Stomach smooth muscle (tissue), 2 donors: ENCODE data around the gene THRSP.
"Not testable (repeated sequence)": the region's sequence is repeated elsewhere in the genome, so short reads cannot be mapped to it uniquely, and the experiment has no call there.

Experiments
- H3K27ac ChIP-seq: one replicate; pipeline ENCODE4 v1.7.0; 2013; ENCODE audit warnings: mild to moderate bottlenecking, low read length, inconsistent platforms
- H3K27me3 ChIP-seq, 2 donors: one replicate each; pipeline ENCODE4 v1.7.0; 2013; ENCODE audit warnings: low read length in 2 of 2; ENCODE audit not compliant: insufficient read depth in 2 of 2, control insufficient read depth in 1 of 2
- H3K36me3 ChIP-seq, 2 donors: one replicate each; pipeline ENCODE4 v1.7.0; 2013; ENCODE audit warnings: low read length in 2 of 2; ENCODE audit not compliant: control insufficient read depth in 2 of 2, insufficient read depth in 2 of 2
- H3K4me1 ChIP-seq: one replicate; pipeline ENCODE4 v1.7.0; 2013; ENCODE audit warnings: low read length; ENCODE audit not compliant: control insufficient read depth, insufficient read depth
- H3K4me3 ChIP-seq, 2 donors: one replicate each; pipeline ENCODE4 v1.7.0; 2013; ENCODE audit warnings: low read length in 2 of 2
- H3K9ac ChIP-seq, 2 donors: one replicate each; pipeline ENCODE4 v1.7.0; 2013; ENCODE audit warnings: low read length in 2 of 2, mild to moderate bottlenecking in 1 of 2
- H3K9me3 ChIP-seq, 2 donors: one replicate each; pipeline ENCODE4 v1.7.0; 2013; ENCODE audit warnings: low read length in 2 of 2; ENCODE audit not compliant: control insufficient read depth in 2 of 2
- donor health status: healthy.
- donor health status: Pancreatic carcinoma.

Gene THRSP

DNA sequence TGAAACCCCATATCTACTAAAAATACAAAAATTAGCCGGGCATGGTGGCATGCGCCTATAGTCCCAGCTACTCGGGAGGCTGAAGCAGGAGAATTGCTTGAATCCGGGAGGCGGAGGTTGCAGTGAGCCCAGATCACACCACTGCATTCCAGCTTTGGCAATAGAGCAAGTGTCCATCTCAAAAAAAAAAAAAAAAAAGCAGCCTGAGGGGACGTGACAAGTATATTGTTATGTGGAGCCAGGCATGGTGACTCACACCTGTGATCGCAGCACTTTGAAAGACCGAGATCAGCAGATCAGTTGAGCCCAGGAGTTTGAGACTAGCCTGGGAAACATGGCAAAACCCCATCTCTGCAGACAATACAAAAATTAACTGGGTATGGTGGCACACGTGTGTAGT is 35.2 kb upstream of the THRSP start:
- H3K9me3 ChIP-seq, H3K36me3 ChIP-seq, H3K27ac ChIP-seq, H3K9ac ChIP-seq, H3K27me3 ChIP-seq, H3K4me3 ChIP-seq: not testable (repeated sequence)
- H3K4me1 ChIP-seq, result peaks cover 12% of the 10 kb centered on the region

DNA sequence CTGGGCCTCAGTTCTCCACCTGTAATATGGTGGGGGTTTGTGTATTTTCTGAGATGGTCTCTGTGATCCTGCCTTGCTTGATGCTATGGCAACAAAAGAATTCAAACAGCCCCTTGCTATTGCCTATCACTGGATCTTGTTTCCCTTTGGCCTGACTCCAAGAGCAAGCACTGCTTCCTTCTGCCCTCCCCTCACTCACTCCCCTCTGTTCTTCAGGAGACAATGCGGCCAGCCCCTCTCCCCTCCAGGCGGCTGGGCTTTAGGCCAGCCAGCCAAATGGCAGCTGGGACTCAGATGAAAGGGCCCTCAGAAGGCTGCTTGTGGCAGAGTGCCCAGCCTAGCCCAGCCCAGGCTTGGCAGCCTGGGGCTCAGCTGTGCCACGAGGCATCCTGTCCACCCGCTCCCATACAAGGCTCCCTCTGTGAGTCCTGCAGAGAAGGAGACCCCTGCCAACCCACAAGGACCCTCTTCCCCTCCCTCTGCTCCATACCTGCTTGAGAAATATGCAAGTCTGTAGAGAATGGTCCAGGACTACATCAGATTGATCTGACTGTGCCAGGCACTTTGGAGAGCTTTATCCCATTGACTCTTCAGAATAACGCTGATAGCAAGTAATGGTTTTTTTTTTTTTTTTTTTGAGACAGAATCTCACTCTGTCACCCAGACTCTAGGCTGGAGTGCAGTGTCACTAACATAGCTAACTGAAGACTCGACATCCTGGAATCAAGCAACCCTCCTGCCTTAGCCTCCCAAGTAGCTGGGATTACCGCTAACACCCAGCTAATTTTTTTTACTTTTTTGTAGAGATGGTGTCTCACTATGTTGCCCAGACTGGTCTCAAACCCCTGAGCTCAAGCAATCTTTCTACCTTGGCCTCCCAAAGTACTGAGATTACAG is 33.0 kb upstream of the THRSP start:
- H3K9ac ChIP-seq, result peak overlapping the region in 1 of 2 donors; percentile 4
- no peaks in the 10 kb centered on the region for H3K36me3 ChIP-seq
- H3K4me1 ChIP-seq, result peaks cover 12% of the 10 kb centered on the region
- peak overlapping the region; percentile 31 for H3K27ac ChIP-seq
- no peaks in the 10 kb centered on the region for H3K27me3 ChIP-seq
- H3K9me3 ChIP-seq, result no peaks in the 10 kb centered on the region
- no peak overlapping the region for H3K4me3 ChIP-seq

DNA sequence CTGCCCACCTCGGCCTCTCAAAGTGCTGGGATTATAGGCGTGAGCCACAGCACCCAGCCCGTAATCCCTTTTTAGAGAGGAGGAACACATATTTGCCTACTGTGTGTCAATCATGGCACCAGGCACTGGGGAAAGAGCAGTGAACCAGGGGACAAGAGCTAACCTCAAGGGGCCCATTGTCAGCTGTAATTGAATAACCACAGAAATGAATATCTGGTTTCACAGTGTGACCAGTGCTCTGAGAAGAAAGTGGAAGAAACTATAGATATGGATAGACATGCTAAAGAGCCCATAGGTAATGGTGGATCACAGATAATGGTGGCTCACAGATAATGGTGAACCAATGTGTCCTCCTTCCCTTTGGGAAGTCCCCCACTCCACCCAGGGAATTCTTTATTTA is 32.0 kb upstream of the THRSP start:
- H3K36me3 ChIP-seq, result no peaks in the 10 kb centered on the region

DNA sequence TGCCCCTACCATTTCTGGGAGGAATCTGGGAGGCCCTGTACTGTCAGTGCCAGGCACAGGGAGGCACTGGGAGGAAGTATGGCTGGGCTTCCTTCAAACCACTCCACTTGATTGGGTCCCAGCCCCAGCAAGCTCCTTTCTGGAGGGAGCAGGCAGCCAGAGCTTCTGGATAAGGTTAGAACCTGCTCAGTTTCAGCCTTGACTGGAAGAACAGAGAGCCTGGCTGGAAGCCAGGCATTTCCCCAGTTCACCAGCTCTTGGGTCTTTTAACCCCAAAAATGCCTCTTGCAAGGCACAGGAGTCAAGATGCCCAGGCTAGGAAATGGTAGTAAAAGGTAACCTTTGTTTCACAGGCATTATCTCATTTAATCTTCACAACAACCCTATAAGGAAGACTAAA is 31.6 kb upstream of the THRSP start:
- H3K27me3 ChIP-seq, result no peaks in the 10 kb centered on the region
- no peak overlapping the region for H3K4me3 ChIP-seq
- no peaks in the 10 kb centered on the region for H3K9me3 ChIP-seq
- peaks cover 12% of the 10 kb centered on the region for H3K4me1 ChIP-seq
- H3K36me3 ChIP-seq, result no peaks in the 10 kb centered on the region
- H3K9ac ChIP-seq, result no peak overlapping the region
- H3K27ac ChIP-seq, result peak overlapping the region; percentile 18

More for the DNA sequence above, 32.0 kb upstream of the THRSP start:
- no peaks in the 10 kb centered on the region for H3K9me3 ChIP-seq
- no peak overlapping the region for H3K9ac ChIP-seq
- H3K27me3 ChIP-seq, result no peaks in the 10 kb centered on the region
- H3K27ac ChIP-seq, result peak overlapping the region; percentile 18
- no peak overlapping the region for H3K4me3 ChIP-seq
- peaks cover 12% of the 10 kb centered on the region for H3K4me1 ChIP-seq

DNA sequence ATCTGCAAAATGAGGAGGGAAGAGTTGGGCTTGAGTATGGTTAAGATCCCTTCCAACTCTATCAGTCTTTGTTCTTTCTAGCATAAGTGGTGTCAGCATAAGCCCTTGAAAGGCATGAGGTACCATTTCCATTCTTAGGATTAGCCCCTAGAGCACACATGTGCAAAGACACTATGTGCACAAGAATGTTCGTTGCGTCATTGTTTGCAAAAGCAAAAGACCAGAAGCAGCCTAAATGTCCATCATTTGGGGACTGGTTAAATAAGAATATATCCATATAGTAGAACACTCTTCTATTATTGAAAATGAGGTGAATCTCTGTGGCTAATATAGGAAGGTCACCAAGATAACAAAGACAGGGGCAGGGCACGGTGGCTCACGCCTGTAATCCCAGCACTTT is 30.6 kb upstream of the THRSP start:
- Histone ChIP-seq H3K4me3 (no peak overlapping the region), H3K9me3 (no peaks in the 10 kb centered on the region), H3K27me3 (no peaks in the 10 kb centered on the region), H3K36me3 (no peaks in the 10 kb centered on the region), H3K9ac (no peak overlapping the region), H3K27ac (no peak overlapping the region), H3K4me1 (peaks cover 12% of the 10 kb centered on the region)

DNA sequence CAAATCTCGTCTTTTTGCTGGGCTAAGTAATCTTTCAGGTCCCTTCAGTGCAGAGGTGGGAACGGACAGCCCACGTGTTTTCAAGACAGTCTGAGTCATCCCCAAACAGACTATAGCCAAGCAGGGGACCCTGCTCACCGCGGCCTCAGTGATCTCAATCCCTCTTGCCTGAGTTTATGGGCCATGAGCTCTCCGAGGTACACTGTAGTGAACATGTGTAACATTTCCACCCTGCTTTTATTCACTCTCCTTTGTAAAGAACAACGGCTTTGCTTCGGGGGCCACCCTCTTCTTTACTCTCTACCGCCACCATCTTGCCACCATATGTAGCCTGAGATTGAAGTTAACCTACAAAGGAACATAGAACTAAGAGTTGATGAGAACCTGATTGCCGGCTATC is 29.0 kb upstream of the THRSP start:
- no peaks in the 10 kb centered on the region for H3K27me3 ChIP-seq
- H3K4me1 ChIP-seq, result peaks cover 12% of the 10 kb centered on the region
- H3K36me3 ChIP-seq, result no peaks in the 10 kb centered on the region
- no peak overlapping the region for H3K27ac ChIP-seq
- no peak overlapping the region for H3K4me3 ChIP-seq
- no peak overlapping the region for H3K9ac ChIP-seq
- H3K9me3 ChIP-seq, result no peaks in the 10 kb centered on the region

DNA sequence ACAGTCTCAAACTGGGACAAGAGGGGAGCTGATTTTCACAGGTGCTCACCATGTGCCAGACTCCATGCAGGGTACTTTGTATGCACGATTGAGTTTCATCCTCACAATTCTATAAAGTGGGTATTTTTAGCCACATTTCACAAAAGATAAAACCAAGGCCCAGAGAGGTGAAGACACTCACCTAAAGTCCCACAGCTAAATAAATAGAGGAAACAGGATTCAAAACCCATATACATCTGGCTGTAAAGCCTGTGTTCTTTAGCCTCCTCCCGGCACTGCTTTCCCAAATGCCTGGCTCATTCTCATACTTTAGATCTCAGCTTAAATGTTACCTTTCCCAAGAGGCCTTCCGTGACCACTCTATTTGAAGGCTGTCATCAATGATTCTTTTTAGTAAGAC is 27.3 kb upstream of the THRSP start:
- Histone ChIP-seq H3K9ac (no peak overlapping the region), H3K36me3 (no peaks in the 10 kb centered on the region), H3K4me1 (peaks cover 10% of the 10 kb centered on the region), H3K27me3 (no peaks in the 10 kb centered on the region), H3K9me3 (no peaks in the 10 kb centered on the region), H3K4me3 (no peak overlapping the region), H3K27ac (no peak overlapping the region)

DNA sequence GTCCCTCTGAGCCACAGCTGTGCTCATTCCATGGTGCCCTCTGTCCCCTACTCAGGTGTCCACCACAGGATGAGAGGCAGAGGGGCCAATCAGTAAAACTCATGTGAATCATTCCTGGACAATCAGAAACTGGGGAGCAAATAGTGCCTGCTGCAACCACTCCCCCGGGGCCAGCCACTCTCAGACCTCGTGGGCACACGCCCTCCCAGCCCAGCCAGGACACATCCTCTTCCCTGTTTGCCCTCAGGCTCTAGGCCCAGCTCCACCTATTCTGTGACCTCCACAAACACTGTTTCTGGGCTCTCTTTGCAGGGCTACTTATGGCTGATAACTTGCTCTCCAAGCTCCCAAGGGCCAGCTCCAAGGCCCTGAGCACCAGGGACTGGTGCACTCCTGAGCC is 26.6 kb upstream of the THRSP start:
- no peaks in the 10 kb centered on the region for H3K36me3 ChIP-seq
- peaks cover 6% of the 10 kb centered on the region for H3K4me1 ChIP-seq
- no peaks in the 10 kb centered on the region for H3K9me3 ChIP-seq
- H3K4me3 ChIP-seq, result no peak overlapping the region
- H3K9ac ChIP-seq, result no peak overlapping the region
- H3K27me3 ChIP-seq, result no peaks in the 10 kb centered on the region
- no peak overlapping the region for H3K27ac ChIP-seq

DNA sequence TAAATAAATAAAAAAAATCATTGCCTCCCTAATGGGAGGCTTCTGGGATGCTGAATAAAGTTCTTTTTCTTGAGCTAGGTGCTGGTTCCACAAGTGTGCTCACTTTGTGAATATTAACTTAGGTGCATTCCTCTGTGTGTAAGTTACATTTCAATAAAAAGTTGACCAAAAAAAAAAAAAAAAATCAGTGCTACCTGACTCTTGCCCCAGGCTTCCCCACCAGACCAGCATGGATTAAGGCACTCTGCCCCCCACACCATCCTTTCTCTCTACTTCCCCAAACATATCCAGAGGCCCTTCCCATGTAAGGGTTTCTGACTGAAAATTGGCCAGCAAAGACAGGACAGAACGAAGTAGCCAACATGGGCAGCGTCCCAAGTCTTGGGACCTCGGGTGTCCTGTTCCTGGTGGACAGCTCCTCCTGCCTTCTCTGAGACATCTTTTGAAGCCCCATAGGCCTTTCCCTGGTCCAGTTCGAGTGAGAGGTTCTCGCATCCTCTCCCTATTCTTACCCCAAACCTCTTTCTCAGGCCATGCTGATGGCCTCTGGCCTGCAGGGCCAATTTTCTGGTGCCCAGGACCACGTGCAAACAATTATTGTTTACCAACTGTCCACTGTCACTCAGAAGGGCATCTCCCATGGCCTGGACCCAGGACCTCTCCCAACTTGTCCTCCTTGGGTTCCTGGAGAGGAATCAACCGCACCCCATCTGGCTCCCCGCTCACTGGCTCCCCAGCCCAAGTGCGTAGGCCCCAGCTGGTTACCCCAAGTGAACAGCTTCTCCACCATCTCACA is 25.6 kb upstream of the THRSP start:
- Histone ChIP-seq H3K4me3 (no peak overlapping the region), H3K36me3 (no peaks in the 10 kb centered on the region), H3K4me1 (peaks cover 6% of the 10 kb centered on the region), H3K9me3 (no peaks in the 10 kb centered on the region), H3K9ac (no peak overlapping the region), H3K27ac (no peak overlapping the region), H3K27me3 (no peaks in the 10 kb centered on the region)

DNA sequence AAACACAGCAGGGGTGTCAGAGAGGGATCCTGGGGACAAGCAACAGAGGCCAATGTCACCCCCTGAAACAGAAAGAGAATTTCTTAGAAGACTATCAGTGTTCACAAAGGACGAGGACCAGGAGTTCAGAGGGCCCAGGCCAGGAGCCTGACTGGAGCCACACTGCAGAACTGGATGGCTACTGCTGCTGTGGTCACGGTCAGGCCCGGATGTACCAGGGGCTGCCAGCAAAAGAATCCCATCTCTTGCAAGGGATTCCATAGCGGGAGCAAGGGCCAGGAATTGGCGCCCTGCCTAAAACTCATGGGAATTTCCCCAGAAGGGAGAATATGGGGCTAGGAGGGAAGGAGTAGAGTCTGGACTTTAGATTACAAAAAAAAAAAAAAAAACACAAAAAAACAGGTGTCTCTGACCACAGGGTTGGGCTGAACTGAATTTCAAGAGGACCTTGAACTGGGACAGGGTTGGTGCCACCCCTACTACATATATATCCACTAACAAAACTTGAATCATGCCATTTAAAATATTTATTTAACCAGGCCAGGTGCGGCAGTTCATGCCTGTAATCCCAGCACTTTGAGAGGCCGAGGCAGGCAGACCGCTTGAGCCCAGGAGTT is 24.9 kb upstream of the THRSP start:
- no peak overlapping the region for H3K27ac ChIP-seq
- H3K36me3 ChIP-seq, result no peaks in the 10 kb centered on the region
- H3K4me3 ChIP-seq, result no peak overlapping the region
- H3K4me1 ChIP-seq, result peaks cover 6% of the 10 kb centered on the region
- H3K9ac ChIP-seq, result no peak overlapping the region
- no peaks in the 10 kb centered on the region for H3K9me3 ChIP-seq
- no peaks in the 10 kb centered on the region for H3K27me3 ChIP-seq
